ENCODE results near the gene ST8SIA5.

The ST8SIA5 gene

DNA sequence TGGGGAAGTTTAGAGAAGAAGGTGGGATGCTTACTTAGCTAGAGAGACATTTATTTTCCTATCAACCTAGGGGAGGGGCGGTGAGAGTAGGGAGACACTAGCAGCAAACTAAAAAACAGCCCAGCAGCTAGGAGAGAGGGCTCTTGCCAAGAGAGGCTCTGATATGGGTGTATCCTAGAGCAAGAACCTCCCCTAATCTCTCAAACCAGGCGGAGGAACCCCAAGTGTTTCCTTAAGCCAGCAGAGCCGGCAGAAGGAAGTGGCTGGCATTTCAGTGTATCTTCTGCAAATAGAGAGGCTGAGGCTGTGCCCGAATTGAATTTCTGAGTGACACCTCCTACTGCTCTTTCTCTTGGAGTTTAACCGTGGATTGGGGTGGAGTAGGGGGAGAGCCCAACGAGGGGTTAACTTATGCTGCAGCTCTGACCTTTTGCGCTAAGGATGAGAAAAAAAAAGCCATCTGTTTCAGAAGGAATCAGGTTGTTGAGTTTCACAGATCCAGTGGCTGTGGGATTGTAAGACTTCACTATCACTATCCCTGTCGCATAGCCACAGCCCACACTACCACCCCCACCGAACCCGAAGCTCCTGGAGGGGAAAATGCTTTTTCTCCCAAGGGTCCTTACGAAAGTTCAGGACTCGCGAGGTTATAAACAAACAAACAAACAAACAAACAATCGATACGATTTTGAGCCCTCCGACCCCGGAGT lies 1.4 kb downstream of the ST8SIA5 start:
- TF ChIP-seq, protein P1, sequence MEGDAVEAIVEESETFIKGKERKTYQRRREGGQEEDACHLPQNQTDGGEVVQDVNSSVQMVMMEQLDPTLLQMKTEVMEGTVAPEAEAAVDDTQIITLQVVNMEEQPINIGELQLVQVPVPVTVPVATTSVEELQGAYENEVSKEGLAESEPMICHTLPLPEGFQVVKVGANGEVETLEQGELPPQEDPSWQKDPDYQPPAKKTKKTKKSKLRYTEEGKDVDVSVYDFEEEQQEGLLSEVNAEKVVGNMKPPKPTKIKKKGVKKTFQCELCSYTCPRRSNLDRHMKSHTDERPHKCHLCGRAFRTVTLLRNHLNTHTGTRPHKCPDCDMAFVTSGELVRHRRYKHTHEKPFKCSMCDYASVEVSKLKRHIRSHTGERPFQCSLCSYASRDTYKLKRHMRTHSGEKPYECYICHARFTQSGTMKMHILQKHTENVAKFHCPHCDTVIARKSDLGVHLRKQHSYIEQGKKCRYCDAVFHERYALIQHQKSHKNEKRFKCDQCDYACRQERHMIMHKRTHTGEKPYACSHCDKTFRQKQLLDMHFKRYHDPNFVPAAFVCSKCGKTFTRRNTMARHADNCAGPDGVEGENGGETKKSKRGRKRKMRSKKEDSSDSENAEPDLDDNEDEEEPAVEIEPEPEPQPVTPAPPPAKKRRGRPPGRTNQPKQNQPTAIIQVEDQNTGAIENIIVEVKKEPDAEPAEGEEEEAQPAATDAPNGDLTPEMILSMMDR (IDR thresholded peaks at IDR 0.05; ENCODE audit: extremely low read depth, missing control alignments), result no peak
- peak; percentile 40 for DNase-seq (ENCODE audit: low spot score)

DNA sequence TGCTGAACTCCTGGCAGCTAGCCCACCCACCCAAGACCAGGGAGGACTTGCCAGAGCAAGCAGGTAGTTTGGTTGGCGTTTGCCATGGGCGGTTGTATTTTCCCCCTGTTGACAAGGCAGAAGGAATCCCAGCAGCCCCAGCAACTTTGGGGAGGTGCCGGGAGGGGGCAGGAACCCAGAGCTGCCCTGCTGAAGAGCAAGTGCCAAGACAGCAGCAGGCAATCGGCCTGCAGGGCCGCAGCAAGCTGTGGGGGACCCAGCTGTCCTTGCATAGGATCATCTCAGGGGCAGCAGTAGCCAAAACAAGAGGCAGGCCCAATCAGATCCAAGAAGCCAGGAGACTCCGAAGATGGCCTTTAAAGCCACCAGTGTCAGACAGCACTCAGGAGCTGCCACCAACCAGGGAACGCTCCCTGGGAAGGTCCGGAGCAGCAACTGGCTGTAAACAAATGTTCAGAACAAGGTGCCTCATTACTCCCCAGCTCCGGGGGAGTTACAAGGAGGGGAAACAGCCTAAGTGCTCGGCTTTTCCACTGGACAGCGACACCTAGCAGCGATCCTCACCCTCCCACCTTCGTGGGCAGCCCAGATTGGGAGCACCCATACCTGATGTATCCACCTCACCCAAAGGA lies 2.1 kb downstream of the ST8SIA5 start:
- TF ChIP-seq, protein P1 (IDR thresholded peaks at IDR 0.05; ENCODE audit: extremely low read depth, missing control alignments), result no peak
- peak; percentile 29 for DNase-seq (ENCODE audit: low spot score)

DNA sequence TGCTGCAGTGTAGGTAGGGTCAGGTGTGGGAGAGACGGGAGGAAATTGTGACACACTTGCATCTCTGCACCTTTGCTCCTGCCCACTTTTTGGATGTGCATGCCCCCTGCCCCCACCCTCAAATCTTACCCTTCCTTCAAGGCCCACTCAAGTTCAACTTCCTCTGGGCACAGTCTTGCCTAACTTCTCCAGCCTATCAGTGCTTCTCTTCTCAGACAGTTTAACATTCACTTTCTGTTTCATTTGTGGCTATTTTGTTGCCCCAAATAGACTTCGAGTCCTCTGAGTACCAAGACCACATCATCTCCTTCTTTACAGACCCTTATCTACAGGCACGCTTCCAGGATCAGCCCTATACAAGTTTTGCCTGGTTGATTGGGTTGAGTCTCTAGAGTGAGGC lies 2.7 kb downstream of the ST8SIA5 start:
- peak; percentile 67 for DNase-seq (ENCODE audit: low spot score)
- TF ChIP-seq, protein P1 (IDR thresholded peaks at IDR 0.05; ENCODE audit: extremely low read depth, missing control alignments), result no peak

DNA sequence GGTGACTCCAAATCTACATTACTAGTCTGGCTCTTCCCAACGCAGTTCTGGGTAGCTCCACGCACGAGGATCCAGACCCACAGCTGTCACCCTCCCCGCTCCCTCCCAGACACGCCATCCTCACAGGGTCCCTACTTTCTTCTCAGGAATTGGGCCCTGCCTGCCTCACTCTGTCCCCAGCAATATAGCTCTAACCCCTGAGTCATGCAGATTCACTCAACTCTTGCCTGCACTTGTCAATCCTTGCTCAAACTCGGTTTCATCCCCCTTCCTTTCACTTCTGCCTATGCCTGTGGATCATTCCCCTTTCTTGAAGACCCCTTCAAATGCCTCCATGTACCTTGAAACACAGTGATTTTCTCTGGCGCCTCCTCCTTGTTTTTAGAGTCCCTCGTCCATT lies 5.0 kb downstream of the ST8SIA5 start:
- DNase-seq (ENCODE audit: low spot score), result no peak
- TF ChIP-seq, protein P1 (IDR thresholded peaks at IDR 0.05; ENCODE audit: extremely low read depth, missing control alignments), result no peak

DNA sequence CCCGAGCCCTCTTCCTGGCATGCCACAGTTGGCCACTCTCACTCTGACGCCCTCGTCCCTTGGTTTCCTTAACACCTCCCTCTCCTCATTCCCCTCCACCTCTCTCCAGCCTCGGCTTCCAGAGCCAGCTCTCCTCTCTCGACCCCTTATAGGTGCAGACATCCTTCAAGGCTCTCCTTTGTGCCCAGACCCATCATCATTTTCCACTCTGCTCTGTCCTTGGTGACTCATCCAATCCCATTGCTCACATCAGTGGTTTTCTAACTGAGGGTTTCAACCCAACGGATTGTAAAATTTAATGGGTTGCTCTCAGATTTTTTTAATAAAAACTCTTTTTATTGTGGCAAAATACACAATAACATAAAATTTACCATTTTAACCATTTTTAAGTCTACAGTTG lies 6.2 kb downstream of the ST8SIA5 start:
- TF ChIP-seq, protein P1 (IDR thresholded peaks at IDR 0.05; ENCODE audit: extremely low read depth, missing control alignments), result no peak
- DNase-seq (ENCODE audit: low spot score), result no peak

DNA sequence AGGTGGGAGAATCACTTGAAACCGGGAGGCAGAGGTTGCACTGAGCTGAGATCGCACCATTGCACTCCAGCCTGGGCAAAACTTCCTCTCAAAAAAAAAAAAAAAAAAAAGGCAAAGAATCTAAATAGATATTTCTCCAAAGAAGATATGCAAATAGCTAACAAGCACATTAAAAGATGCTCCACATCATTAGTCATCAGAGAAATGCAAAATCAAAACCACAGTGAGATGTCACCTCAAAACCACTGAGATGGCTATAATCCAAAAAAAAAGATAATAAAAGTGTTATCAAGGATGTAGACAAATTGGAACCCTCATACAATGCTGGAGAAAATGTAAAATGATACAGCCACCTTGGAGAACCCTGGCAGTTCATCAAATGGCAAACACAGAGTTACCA lies 8.4 kb downstream of the ST8SIA5 start:
- TF ChIP-seq, protein P1 (IDR thresholded peaks at IDR 0.05; ENCODE audit: extremely low read depth, missing control alignments), result no peak
- DNase-seq (ENCODE audit: low spot score), result no peak

DNA sequence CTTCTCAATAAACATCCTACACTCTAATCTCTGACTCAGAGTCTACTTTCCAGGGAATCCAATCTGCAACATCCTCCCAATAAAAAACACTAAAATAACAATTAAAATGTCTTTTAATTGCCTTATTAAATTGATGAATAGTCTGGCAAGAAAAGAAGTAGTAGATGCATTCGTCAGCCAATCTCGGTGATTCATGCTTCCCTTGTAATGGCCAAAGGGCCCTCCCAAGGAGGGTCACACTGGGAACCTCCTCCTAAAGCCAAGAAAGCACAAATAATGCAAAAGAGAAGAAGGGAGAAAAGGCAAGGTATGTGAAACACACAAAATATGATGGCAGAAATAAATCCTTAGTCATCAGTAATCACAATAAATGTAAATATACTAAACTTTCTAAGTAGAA lies 16.8 kb downstream of the ST8SIA5 start:
- no peak for DNase-seq (ENCODE audit: low spot score)
- TF ChIP-seq, protein P1 (IDR thresholded peaks at IDR 0.05; ENCODE audit: extremely low read depth, missing control alignments), result no peak

All from GM20000 (cell line).